Measurements from ENCODE around the gene RTCA. TPM values are rescaled to one million over a fixed set of nuclear protein-coding genes. Genes with fewer than 3 reads are reported as not detected.
A peak's percentile ranks its signal among the peaks of the same experiment; 100 is the strongest.

RTCA gene
- total RNA-seq, 2 donors from 2014 or later, result 15.4 to 23.8 TPM

DNA sequence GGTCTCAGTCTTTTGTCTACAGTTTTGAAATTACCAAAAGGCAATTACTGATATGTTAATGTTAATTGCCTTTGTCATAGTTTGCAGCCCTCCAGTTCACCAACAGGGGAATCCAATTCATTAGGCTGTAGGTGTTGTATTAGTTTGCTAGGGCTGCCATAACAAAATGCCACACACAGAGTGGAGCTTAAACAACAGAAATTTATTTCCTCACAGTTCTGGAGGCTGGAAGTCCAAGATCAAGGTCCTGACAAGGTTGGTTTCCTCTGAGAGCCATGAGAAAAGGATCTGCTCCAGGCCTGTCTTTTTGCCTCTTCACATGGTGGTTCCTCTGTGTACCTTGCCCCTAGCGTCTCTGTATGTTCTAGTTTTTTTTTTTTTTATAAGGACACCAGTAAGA is 1.3 kb downstream of the RTCA start:
- Histone ChIP-seq H3K9me3 (no peaks in the 10 kb centered on the region), H3K36me3 (peaks cover 21% of the 10 kb centered on the region), H3K4me1 (ENCODE audit: control insufficient read depth in 1 of 2, low read depth in 2 of 2) (peaks cover 15 to 22% of the 10 kb centered on the region in 2 donors), H3K4me3 (peak overlapping the region; percentile 99), H3K27me3 (replicated peaks; ENCODE audit: insufficient read depth) (no peaks in the 10 kb centered on the region), H3K27ac (peak overlapping the region in 1 of 2 donors; percentile 21)
- DNase-seq (ENCODE audit: low spot score) (no peak), ATAC-seq (ENCODE audit: insufficient number of reproducible peaks, low FRiP score, low read depth) (no peak)
- TF ChIP-seq, protein P1, sequence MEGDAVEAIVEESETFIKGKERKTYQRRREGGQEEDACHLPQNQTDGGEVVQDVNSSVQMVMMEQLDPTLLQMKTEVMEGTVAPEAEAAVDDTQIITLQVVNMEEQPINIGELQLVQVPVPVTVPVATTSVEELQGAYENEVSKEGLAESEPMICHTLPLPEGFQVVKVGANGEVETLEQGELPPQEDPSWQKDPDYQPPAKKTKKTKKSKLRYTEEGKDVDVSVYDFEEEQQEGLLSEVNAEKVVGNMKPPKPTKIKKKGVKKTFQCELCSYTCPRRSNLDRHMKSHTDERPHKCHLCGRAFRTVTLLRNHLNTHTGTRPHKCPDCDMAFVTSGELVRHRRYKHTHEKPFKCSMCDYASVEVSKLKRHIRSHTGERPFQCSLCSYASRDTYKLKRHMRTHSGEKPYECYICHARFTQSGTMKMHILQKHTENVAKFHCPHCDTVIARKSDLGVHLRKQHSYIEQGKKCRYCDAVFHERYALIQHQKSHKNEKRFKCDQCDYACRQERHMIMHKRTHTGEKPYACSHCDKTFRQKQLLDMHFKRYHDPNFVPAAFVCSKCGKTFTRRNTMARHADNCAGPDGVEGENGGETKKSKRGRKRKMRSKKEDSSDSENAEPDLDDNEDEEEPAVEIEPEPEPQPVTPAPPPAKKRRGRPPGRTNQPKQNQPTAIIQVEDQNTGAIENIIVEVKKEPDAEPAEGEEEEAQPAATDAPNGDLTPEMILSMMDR (IDR thresholded peaks at IDR 0.05), result no peak

DNA sequence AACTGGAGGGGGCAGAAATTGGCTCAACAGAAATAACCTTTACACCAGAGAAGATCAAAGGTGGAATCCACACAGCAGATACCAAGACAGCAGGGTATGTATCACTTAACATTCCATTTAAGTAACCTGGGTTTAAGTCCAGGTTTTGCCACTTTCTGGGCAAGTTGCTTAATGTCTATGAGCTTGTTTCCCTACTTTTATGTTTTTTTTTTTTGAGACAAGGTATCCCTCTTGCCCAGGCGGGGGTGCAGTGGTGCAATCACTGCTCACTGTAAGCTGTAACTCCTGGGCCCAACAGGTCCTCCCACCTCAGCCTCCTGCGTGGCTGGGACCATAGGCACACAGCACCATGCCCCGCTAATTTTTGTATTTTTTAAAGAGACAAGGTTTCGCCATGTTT is 2.2 kb downstream of the RTCA start:
- Histone ChIP-seq H3K36me3 (peaks cover 21% of the 10 kb centered on the region), H3K4me3 (no peak overlapping the region), H3K27ac (no peak overlapping the region), H3K4me1 (ENCODE audit: control insufficient read depth in 1 of 2, low read depth in 2 of 2) (peaks cover 15 to 22% of the 10 kb centered on the region in 2 donors), H3K27me3 (replicated peaks; ENCODE audit: insufficient read depth) (no peaks in the 10 kb centered on the region), H3K9me3 (no peaks in the 10 kb centered on the region)
- TF ChIP-seq, protein P1 (IDR thresholded peaks at IDR 0.05), result no peak
- ATAC-seq (ENCODE audit: insufficient number of reproducible peaks, low FRiP score, low read depth) (no peak), DNase-seq (ENCODE audit: low spot score) (no peak)

GRCh38 chr1:100277866-100278265 is 11.8 kb downstream of the RTCA start:
- H3K36me3 ChIP-seq, result peaks cover 39% of the 10 kb centered on the region
- ATAC-seq (ENCODE audit: insufficient number of reproducible peaks, low FRiP score, low read depth) (no peak), DNase-seq (ENCODE audit: low spot score) (no peak)
- no peak overlapping the region for H3K4me3 ChIP-seq
- H3K4me1 ChIP-seq (ENCODE audit: control insufficient read depth in 1 of 2, low read depth in 2 of 2), result no peaks in the 10 kb centered on the region
- H3K9me3 ChIP-seq, result no peaks in the 10 kb centered on the region
- no peaks in the 10 kb centered on the region for H3K27me3 ChIP-seq (replicated peaks; ENCODE audit: insufficient read depth)
- TF ChIP-seq, protein P1 (IDR thresholded peaks at IDR 0.05), result no peak
- no peak overlapping the region for H3K27ac ChIP-seq

DNA sequence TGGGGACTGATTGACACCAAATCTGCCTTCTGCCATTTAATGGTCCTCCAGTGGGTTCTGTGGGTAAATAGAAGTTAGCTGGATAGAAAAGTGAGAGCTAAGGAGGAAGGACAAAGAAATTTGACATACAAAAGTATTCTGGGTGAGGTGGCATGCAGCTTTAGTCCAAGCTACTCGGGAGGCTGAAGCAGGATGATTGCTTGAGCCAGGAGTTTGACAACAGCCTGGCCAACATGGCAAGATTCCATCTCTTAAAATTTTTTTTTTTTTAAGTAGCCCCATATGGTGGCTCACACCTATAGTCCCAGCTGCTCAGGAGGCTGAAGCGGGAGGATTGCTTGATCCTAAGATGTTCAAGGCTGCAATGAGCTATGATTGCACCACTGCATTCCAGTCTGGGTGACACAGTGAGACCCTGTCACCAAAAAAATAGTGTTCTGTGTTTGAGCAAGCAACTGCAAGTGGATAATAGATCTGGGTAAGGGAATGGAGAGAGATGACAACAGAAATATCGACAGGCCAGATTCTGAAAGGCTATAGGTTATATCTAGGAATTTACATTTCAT is 13.4 kb downstream of the RTCA start:
- H3K27ac ChIP-seq, result no peak overlapping the region
- TF ChIP-seq, protein P1 (IDR thresholded peaks at IDR 0.05), result no peak
- no peak overlapping the region for H3K4me3 ChIP-seq
- DNase-seq (ENCODE audit: low spot score) (no peak), ATAC-seq (ENCODE audit: insufficient number of reproducible peaks, low FRiP score, low read depth) (no peak)
- peaks cover 40% of the 10 kb centered on the region for H3K36me3 ChIP-seq
- no peaks in the 10 kb centered on the region for H3K4me1 ChIP-seq (ENCODE audit: control insufficient read depth in 1 of 2, low read depth in 2 of 2)
- H3K27me3 ChIP-seq (replicated peaks; ENCODE audit: insufficient read depth), result no peaks in the 10 kb centered on the region
- H3K9me3 ChIP-seq, result no peaks in the 10 kb centered on the region

GRCh38 chr1:100279954-100280682 is 14.1 kb downstream of the RTCA start:
- ATAC-seq (ENCODE audit: insufficient number of reproducible peaks, low FRiP score, low read depth), result no peak
- no peaks in the 10 kb centered on the region for H3K4me1 ChIP-seq (ENCODE audit: control insufficient read depth in 1 of 2, low read depth in 2 of 2)
- DNase-seq (ENCODE audit: low spot score), result no peak
- H3K36me3 ChIP-seq, result peaks cover 46% of the 10 kb centered on the region
- no peaks in the 10 kb centered on the region for H3K9me3 ChIP-seq
- no peak overlapping the region for H3K27ac ChIP-seq
- H3K4me3 ChIP-seq, result no peak overlapping the region
- H3K27me3 ChIP-seq (replicated peaks; ENCODE audit: insufficient read depth), result no peaks in the 10 kb centered on the region
- TF ChIP-seq, protein P1 (IDR thresholded peaks at IDR 0.05), result no peak
